ENCODE results near the gene TMEFF1. TPM values are rescaled to one million over a fixed set of nuclear protein-coding genes. Genes with fewer than 3 reads are reported as not detected.

The TMEFF1 gene
- total RNA-seq, 1 experiment from 2014 or later = 3.3 TPM

- no peaks in the 10 kb centered on the region for H4K20me1 ChIP-seq (ENCODE audit: insufficient read depth)
- H3K9me3 ChIP-seq (ENCODE audit: control insufficient read depth in 1 of 2, insufficient read depth in 1 of 2, low read depth in 1 of 2, low read length in 2 of 2) = no peaks in the 10 kb centered on the region
- ATAC-seq = no peak
- peaks cover 0 to 5% of the 10 kb centered on the region in 2 experiments; a peak in 1 of 4 replicates for H3K4me1 ChIP-seq (ENCODE audit: control insufficient read depth in 1 of 2, insufficient read depth in 2 of 2, low read length in 2 of 2)
- H3K79me2 ChIP-seq (ENCODE audit: insufficient read depth, low read length) = no peaks in the 10 kb centered on the region
- no peak overlapping the region for H3K9ac ChIP-seq (ENCODE audit: low read length)
- no TSS peak for BruUV-seq (replicated peaks)
- no peak for DNase-seq (ENCODE audit: low read depth, low spot score)
- ChIA-PET RAD21 (ENCODE audit: low non-redundant PET in 1 of 2, low total read pairs in 2 of 2, uncharacterized antibody in 2 of 2, unreplicated experiment in 2 of 2) (no interaction called here), POLR2A (no interaction called here), CTCF (no interaction called here)
- H3K36me3 ChIP-seq (ENCODE audit: control insufficient read depth in 1 of 2, insufficient read depth in 2 of 2, low read length in 2 of 2) = no peaks in the 10 kb centered on the region
- intact Hi-C loops (cut with micrococcal nuclease) = no loop called here
- H3K27me3 ChIP-seq (ENCODE audit: insufficient read depth, low read length) = no peaks in the 10 kb centered on the region
- H3K4me3 ChIP-seq (replicated peaks in 1 of 2; ENCODE audit: low read depth in 1 of 2, low read length in 2 of 2) = no peak overlapping the region
- TF ChIP-seq CEBPB (IDR thresholded peaks at IDR 0.05; ENCODE audit: low read depth) (no peak), ZBTB33 (IDR thresholded peaks at IDR 0.05; ENCODE audit: extremely low read depth, insufficient replicate concordance, low read length) (no peak), RAD21 (IDR thresholded peaks at IDR 0.05; ENCODE audit: low read depth) (no peak), FOSL1 (IDR thresholded peaks at IDR 0.05; ENCODE audit: low read depth) (no peak), SIN3A (IDR thresholded peaks at IDR 0.05; ENCODE audit: low read depth) (no peak)
- H3K27ac ChIP-seq (ENCODE audit: low read depth, low read length) = no peak overlapping the region
- H3K9me2 ChIP-seq (ENCODE audit: insufficient read depth) = no peaks in the 10 kb centered on the region
- H3K4me2 ChIP-seq (ENCODE audit: low read length) = no peak overlapping the region
- no peak overlapping the region for H2AFZ ChIP-seq (ENCODE audit: low read depth, low read length, poor library complexity, severe bottlenecking)
Measured at GRCh38 chr9:100581081-100581480, 108.1 kb downstream of the TMEFF1 start.

DNA sequence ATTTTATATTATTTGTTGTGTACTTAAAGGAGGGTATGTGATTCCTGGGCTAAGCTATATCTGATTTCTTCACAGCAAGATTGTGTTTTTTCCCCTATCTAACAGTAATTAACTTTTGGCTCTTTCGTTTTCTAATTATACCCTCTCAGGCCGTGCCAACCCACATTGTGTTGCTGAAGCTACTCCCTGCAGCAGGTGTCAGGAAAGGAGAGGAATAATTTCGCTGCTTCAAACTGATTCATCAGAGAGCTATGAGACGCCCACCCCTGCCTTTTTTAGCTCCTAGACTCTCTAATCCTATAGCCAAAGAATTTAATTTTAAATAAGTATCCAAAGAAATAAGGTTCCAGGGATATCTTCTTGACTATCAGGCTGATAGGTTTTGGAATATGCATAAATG lies 108.7 kb downstream of the TMEFF1 start:
- ChIA-PET CTCF (no interaction called here), RAD21 (ENCODE audit: low non-redundant PET in 1 of 2, low total read pairs in 2 of 2, uncharacterized antibody in 2 of 2, unreplicated experiment in 2 of 2) (no interaction called here), POLR2A (no interaction called here)
- H3K9me3 ChIP-seq (ENCODE audit: control insufficient read depth in 1 of 2, insufficient read depth in 1 of 2, low read depth in 1 of 2, low read length in 2 of 2) = no peaks in the 10 kb centered on the region
- H3K9me2 ChIP-seq (ENCODE audit: insufficient read depth) = no peaks in the 10 kb centered on the region
- H3K79me2 ChIP-seq (ENCODE audit: insufficient read depth, low read length) = no peaks in the 10 kb centered on the region
- DNase-seq (ENCODE audit: low read depth, low spot score) = no peak
- TF ChIP-seq, protein P1, sequence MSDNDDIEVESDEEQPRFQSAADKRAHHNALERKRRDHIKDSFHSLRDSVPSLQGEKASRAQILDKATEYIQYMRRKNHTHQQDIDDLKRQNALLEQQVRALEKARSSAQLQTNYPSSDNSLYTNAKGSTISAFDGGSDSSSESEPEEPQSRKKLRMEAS (IDR thresholded peaks at IDR 0.05) = no peak
- no peak for TF ChIP-seq EGR1 (IDR thresholded peaks at IDR 0.05; ENCODE audit: low read depth)
- TF ChIP-seq EZH2 (IDR thresholded peaks at IDR 0.05) = no peak
- TF ChIP-seq CBX3 (IDR thresholded peaks at IDR 0.05; ENCODE audit: low read depth) = no peak
- TF ChIP-seq JUND (IDR thresholded peaks at IDR 0.05) = no peak
- no peak for TF ChIP-seq POLR2A (IDR thresholded peaks at IDR 0.05; ENCODE audit: borderline replicate concordance, extremely low read depth, insufficient read depth, insufficient read length)
- no peak for TF ChIP-seq TCF7L2 (IDR thresholded peaks at IDR 0.05; ENCODE audit: borderline replicate concordance, extremely low read depth, insufficient read depth, insufficient read length)
- H3K4me3 ChIP-seq (replicated peaks in 1 of 2; ENCODE audit: low read depth in 1 of 2, low read length in 2 of 2) = no peak overlapping the region
- no peak for ATAC-seq
- intact Hi-C loops (cut with micrococcal nuclease) = no loop called here
- H3K4me1 ChIP-seq (ENCODE audit: control insufficient read depth in 1 of 2, insufficient read depth in 2 of 2, low read length in 2 of 2) = peaks cover 0 to 7% of the 10 kb centered on the region in 2 experiments; a peak in 1 of 4 replicates
- no peak overlapping the region for H2AFZ ChIP-seq (ENCODE audit: low read depth, low read length, poor library complexity, severe bottlenecking)
- no peak overlapping the region for H3K9ac ChIP-seq (ENCODE audit: low read length)
- H3K36me3 ChIP-seq (ENCODE audit: control insufficient read depth in 1 of 2, insufficient read depth in 2 of 2, low read length in 2 of 2) = no peaks in the 10 kb centered on the region
- no peaks in the 10 kb centered on the region for H4K20me1 ChIP-seq (ENCODE audit: insufficient read depth)
- BruUV-seq (replicated peaks) = no TSS peak
- no peaks in the 10 kb centered on the region for H3K27me3 ChIP-seq (ENCODE audit: insufficient read depth, low read length)
- H3K27ac ChIP-seq (ENCODE audit: low read depth, low read length) = no peak overlapping the region
- H3K4me2 ChIP-seq (ENCODE audit: low read length) = no peak overlapping the region

All from HCT116 (cell line).